Neural progenitor cell (in vitro differentiated cells): ENCODE data around the gene ZNF575.

Experiments used
- CTCF ChIP-seq: fragments of 200-600 bp; sonication (generic); IDR thresholded peaks from 2 replicates; pipeline ENCODE4 v1.5.1; 2017; ENCODE audit warnings: antibody characterized with exemption, mild to moderate bottlenecking
- EZH2 ChIP-seq: fragments of 200-600 bp; sonication (generic); IDR thresholded peaks from 2 replicates; pipeline ENCODE4 v1.6.1; 2017; ENCODE audit warnings: antibody characterized with exemption, mild to moderate bottlenecking, moderate library complexity
- EZH2phosphoT487 ChIP-seq: fragments of 200-600 bp; sonication (generic); IDR thresholded peaks from 2 replicates; pipeline ENCODE4 v1.6.1; 2017; ENCODE audit warnings: antibody characterized with exemption

DNA sequence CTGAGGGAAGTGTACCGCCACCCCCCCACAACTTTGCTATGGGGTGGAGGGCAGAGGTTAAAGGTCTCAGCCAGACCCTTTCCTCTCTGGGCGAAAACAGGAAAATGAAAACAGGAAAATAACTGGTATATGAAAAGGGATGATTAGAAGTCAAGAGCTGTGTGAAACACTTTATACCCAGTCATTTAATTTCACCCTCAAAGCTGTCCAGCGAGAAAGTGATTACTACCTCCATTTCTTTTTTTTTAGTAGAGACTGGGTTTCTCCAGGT is 27.9 kb upstream of the ZNF575 start:
- TF ChIP-seq CTCF (no peak), EZH2 (no peak), EZH2phosphoT487 (no peak)
